Spinal cord (tissue), 10 donors: ENCODE data around the gene PRM1. TPM values are rescaled to one million over a fixed set of nuclear protein-coding genes. Genes with fewer than 3 reads are reported as not detected.

Experiments used
- DNase-seq, 6 donors: peaks; one replicate each; pipeline versions ENCODE4 v3.0.0 to v3.0.0-alpha.2; 2013 to 2015; ENCODE audit warnings: low spot score in 6 of 6, low read depth in 4 of 6
- H3K27ac ChIP-seq: one replicate; pipeline ENCODE4 v1.5.1; 2013; ENCODE audit warnings: low read depth, low read length, control low read depth
- H3K27me3 ChIP-seq: one replicate; pipeline ENCODE4 v1.6.1; 2013; ENCODE audit warnings: low read length; ENCODE audit not compliant: control insufficient read depth, insufficient read depth
- H3K36me3 ChIP-seq: one replicate; pipeline ENCODE4 v1.6.1; 2013; ENCODE audit warnings: low read length; ENCODE audit not compliant: control insufficient read depth, insufficient read depth
- H3K4me1 ChIP-seq: one replicate; pipeline ENCODE4 v1.6.1; 2013; ENCODE audit warnings: low read length; ENCODE audit not compliant: control insufficient read depth, insufficient read depth
- H3K4me3 ChIP-seq: one replicate; pipeline ENCODE4 v1.5.1; 2013; ENCODE audit warnings: low read depth, low read length, control low read depth
- H3K9me3 ChIP-seq: one replicate; pipeline ENCODE4 v1.6.1; 2013; ENCODE audit warnings: low read length; ENCODE audit not compliant: control insufficient read depth, insufficient read depth
- WGBS: methylation state at CpG from one replicate; pipeline ENCODE4 v1.1.5; 2013; ENCODE audit warnings: missing lambda C conversion rate; ENCODE audit not compliant: insufficient coverage; 5-methylcytosine and 5-hydroxymethylcytosine counted together
- polyA plus RNA-seq, 2 donors: library from polyadenylated mRNA; unstranded; fragments of 120-200 nt; gene quantifications; one replicate each; pipeline ENCODE4 v1.2.1, GENCODE V29; 2013; ENCODE audit not compliant: insufficient read length in 2 of 2
- total RNA-seq, 2 donors: library from RNA; depleted of rRNA in 1 of 2; stranded (reverse); fragments of 120-200 nt in 1 of 2; fragments of >200 nt in 1 of 2; gene quantifications; one replicate each; pipeline versions ENCODE4 v1.2.3 to v1.2.4, GENCODE V29; 2013 to 2014
- donor health status: healthy.

PRM1 gene
- total and polyA plus RNA-seq, 4 donors = not detected

GRCh38 chr16:11262915-11263314 lies 18.2 kb downstream of the PRM1 start:
- Histone ChIP-seq H3K9me3 (no peaks in the 10 kb centered on the region), H3K27me3 (no peaks in the 10 kb centered on the region), H3K36me3 (no peaks in the 10 kb centered on the region), H3K27ac (no peak overlapping the region), H3K4me1 (no peaks in the 10 kb centered on the region), H3K4me3 (no peak overlapping the region)
- no peak for DNase-seq
- 90% methylated on average over 6 of the region's 8 CpGs for WGBS

DNA sequence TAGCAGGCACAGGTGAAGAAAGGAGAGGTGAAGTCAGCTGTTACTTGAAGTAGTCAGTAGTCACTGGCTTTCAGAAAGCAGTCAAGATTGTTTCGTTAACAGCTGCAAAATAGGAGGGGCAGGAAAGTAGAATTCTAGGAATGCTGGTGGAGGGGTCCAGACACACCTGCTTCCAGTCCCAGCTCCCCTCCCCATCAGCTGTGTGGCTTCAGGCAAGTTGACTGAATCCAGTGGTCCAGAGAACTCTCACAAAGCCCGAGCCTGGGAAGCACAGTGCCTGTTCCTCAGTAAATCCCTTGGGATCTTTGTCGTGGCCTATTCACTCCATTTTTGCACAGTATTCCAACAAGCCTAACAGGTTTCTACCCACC lies 20.5 kb downstream of the PRM1 start:
- Histone ChIP-seq H3K36me3 (no peaks in the 10 kb centered on the region), H3K27ac (no peak overlapping the region), H3K4me1 (peaks cover 15% of the 10 kb centered on the region), H3K4me3 (no peak overlapping the region), H3K27me3 (no peaks in the 10 kb centered on the region), H3K9me3 (no peaks in the 10 kb centered on the region)
- no peak for DNase-seq
- WGBS = 81% methylated on average over 3 of the region's 3 CpGs

- peaks cover 2% of the 10 kb centered on the region for H3K27me3 ChIP-seq
- H3K9me3 ChIP-seq = no peaks in the 10 kb centered on the region
- no peaks in the 10 kb centered on the region for H3K36me3 ChIP-seq
- no peak overlapping the region for H3K4me3 ChIP-seq
- H3K27ac ChIP-seq = no peak overlapping the region
- H3K4me1 ChIP-seq = peaks cover 16% of the 10 kb centered on the region
- DNase-seq = no peak
- 89% methylated on average over 12 of the region's 12 CpGs for WGBS
Observed at GRCh38 chr16:11259655-11260595, 21.2 kb downstream of the PRM1 start.

GRCh38 chr16:11258553-11259492 lies 22.3 kb downstream of the PRM1 start:
- DNase-seq = peak in 1 of 6 donors; percentile 30
- Histone ChIP-seq H3K4me3 (no peak overlapping the region), H3K27ac (no peak overlapping the region), H3K36me3 (no peaks in the 10 kb centered on the region), H3K4me1 (peaks cover 26% of the 10 kb centered on the region), H3K27me3 (peaks cover 2% of the 10 kb centered on the region), H3K9me3 (no peaks in the 10 kb centered on the region)
- WGBS = 79% methylated on average over 10 of the region's 15 CpGs

GRCh38 chr16:11257131-11257938 lies 23.8 kb downstream of the PRM1 start:
- peak overlapping the region; percentile 97 for H3K27ac ChIP-seq
- H3K27me3 ChIP-seq = peaks cover 2% of the 10 kb centered on the region
- H3K36me3 ChIP-seq = no peaks in the 10 kb centered on the region
- peaks cover 31% of the 10 kb centered on the region for H3K4me1 ChIP-seq
- DNase-seq = peak in 3 of 6 donors; percentile 51 to 88 (median 87)
- H3K9me3 ChIP-seq = no peaks in the 10 kb centered on the region
- WGBS = 54% methylated on average over 9 of the region's 21 CpGs
- peak overlapping the region; percentile 88 for H3K4me3 ChIP-seq

DNA sequence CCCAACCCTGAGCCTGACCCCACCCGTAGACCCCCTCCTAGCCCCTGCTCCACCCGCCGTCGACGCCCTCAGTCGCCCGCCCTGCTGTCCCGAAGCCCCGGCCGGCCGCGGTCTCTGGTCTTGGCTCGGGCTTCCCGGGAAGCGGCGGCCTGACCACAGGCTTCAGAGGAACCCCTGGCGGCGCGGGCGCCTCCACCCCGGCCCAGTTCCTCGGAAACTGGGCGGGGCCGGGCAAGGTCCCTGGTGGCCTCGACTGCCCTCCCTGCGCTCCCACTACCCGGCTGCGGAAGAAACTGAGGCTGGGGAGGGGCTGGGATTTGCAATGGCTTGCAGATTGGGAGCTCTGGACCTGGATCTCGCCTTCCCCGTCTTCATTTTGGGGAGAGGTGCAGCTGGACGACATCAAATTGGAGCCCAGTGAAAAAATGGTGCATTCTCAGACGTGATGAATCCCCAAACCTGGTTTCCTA lies 24.4 kb downstream of the PRM1 start:
- peaks cover 2% of the 10 kb centered on the region for H3K27me3 ChIP-seq
- peak in 2 of 6 donors; percentile 14 to 57 for DNase-seq
- H3K27ac ChIP-seq = peak overlapping the region; percentile 97
- H3K4me3 ChIP-seq = peak overlapping the region; percentile 88
- peaks cover 31% of the 10 kb centered on the region for H3K4me1 ChIP-seq
- H3K36me3 ChIP-seq = peaks cover 5% of the 10 kb centered on the region
- no peaks in the 10 kb centered on the region for H3K9me3 ChIP-seq
- WGBS = 0% methylated on average over 26 of the region's 32 CpGs

- Histone ChIP-seq H3K27ac (peak within 1 kb of the TSS; percentile 97), H3K36me3 (peaks cover 5% of the 10 kb centered on the region), H3K9me3 (no peaks in the 10 kb centered on the region), H3K27me3 (peaks cover 2% of the 10 kb centered on the region), H3K4me1 (peaks cover 31% of the 10 kb centered on the region), H3K4me3 (peak within 1 kb of the TSS; percentile 88)
- peak in 5 of 6 donors; percentile 70 to 92 (median 78) for DNase-seq
- under 1% methylated on average over 100 of the region's 100 CpGs for WGBS
Observed at GRCh38 chr16:11255737-11256660, 25.1 kb downstream of the PRM1 start, which contains the start of gene SOCS1. SOCS1 (minus strand) TSS chr16:11256204; CDS start chr16:11255478, 726 bp downstream.

DNA sequence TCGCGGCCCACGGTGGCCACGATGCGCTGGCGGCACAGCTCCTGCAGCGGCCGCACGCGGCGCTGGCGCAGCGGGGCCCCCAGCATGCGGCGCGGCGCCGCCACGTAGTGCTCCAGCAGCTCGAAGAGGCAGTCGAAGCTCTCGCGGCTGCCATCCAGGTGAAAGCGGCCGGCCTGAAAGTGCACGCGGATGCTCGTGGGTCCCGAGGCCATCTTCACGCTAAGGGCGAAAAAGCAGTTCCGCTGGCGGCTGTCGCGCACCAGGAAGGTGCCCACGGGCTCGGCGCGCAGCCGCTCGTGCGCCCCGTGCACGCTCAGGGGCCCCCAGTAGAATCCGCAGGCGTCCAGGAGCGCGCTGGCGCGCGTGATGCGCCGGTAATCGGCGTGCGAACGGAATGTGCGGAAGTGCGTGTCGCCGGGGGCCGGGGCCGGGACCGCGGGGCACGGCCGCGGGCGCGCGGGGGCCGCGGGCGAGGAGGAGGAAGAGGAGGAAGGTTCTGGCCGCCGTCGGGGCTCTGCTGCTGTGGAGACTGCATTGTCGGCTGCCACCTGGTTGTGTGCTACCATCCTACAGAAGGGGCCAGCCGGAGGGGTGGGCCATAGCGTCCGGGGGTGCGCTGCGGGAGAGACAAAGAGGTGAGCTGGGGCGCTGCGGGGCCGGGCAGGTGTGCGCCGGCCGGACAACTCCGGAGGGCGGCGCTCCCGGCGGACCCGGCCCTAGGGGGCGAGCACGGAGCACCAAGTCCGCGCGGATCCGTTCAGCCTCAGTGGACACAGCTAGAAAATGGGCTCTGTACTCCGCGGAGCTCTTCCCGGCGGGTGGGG lies 26.0 kb downstream of the PRM1 start:
- H3K36me3 ChIP-seq = peaks cover 5% of the 10 kb centered on the region
- H3K9me3 ChIP-seq = no peaks in the 10 kb centered on the region
- H3K27ac ChIP-seq = no peak overlapping the region
- H3K4me1 ChIP-seq = peaks cover 31% of the 10 kb centered on the region
- peak overlapping the region; percentile 41 for H3K4me3 ChIP-seq
- peak in 3 of 6 donors; percentile 13 to 74 (median 68) for DNase-seq
- under 1% methylated on average over 105 of the region's 105 CpGs for WGBS
- peaks cover 2% of the 10 kb centered on the region for H3K27me3 ChIP-seq
